ENCODE data around the gene PRMT1. TPM values are rescaled to one million over a fixed set of nuclear protein-coding genes. Genes with fewer than 3 reads are reported as not detected.
A peak's percentile ranks its signal among the peaks of the same experiment; 100 is the strongest.

PRMT1 gene
- total and polyA plus RNA-seq, 9 of the 15 experiments (the other 6 are each of a cell fraction or from before 2014, with no cell fraction given) = 13.3 to 464 (median 326) TPM

GRCh38 chr19:49641688-49642491, 35.2 kb upstream of the PRMT1 start, which contains the start of gene SCAF1 (continued):
- TF ChIP-seq, protein P1, sequence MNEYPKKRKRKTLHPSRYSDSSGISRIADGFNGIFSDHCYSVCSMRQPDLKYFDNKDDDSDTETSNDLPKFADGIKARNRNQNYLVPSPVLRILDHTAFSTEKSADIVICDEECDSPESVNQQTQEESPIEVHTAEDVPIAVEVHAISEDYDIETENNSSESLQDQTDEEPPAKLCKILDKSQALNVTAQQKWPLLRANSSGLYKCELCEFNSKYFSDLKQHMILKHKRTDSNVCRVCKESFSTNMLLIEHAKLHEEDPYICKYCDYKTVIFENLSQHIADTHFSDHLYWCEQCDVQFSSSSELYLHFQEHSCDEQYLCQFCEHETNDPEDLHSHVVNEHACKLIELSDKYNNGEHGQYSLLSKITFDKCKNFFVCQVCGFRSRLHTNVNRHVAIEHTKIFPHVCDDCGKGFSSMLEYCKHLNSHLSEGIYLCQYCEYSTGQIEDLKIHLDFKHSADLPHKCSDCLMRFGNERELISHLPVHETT (CRISPR knock-in tag; conservative IDR thresholded peaks at IDR 0.05 in 1 of 2, IDR thresholded peaks at IDR 0.05 in 1 of 2) = peak in 1 of 2 experiments; percentile 97; a peak in 2 of 4 replicates
- TF ChIP-seq RNF2 (IDR thresholded peaks at IDR 0.05) (peak; percentile 63; the same call in 1 of the 2 replicates), SMARCA4 (IDR thresholded peaks at IDR 0.05) (no peak), GATA2 (CRISPR knock-in tag; IDR thresholded peaks at IDR 0.05) (no peak), PCBP1 (IDR thresholded peaks at IDR 0.05; ENCODE audit: low read depth, low read length, poor library complexity, severe bottlenecking) (no peak), DPF2 (IDR thresholded peaks at IDR 0.05) (no peak), NFXL1 (CRISPR knock-in tag; IDR thresholded peaks at IDR 0.05) (no peak), SIN3B (IDR thresholded peaks at IDR 0.05; ENCODE audit: low read depth) (no peak), YBX1 (IDR thresholded peaks at IDR 0.05) (no peak), NONO (IDR thresholded peaks at IDR 0.05; ENCODE audit: low read depth in 2 of 2, low read length in 1 of 2) (0 out of 4 replicates have a peak, but pooled peaks of 1 of the 2 experiments have one; percentile 6), ZNF407 (IDR thresholded peaks at IDR 0.05; ENCODE audit: low read depth) (no peak), SMARCE1 (IDR thresholded peaks at IDR 0.05) (no peak), TCF3 (CRISPR knock-in tag; IDR thresholded peaks at IDR 0.05) (no peak)
- TF ChIP-seq, protein P2, sequence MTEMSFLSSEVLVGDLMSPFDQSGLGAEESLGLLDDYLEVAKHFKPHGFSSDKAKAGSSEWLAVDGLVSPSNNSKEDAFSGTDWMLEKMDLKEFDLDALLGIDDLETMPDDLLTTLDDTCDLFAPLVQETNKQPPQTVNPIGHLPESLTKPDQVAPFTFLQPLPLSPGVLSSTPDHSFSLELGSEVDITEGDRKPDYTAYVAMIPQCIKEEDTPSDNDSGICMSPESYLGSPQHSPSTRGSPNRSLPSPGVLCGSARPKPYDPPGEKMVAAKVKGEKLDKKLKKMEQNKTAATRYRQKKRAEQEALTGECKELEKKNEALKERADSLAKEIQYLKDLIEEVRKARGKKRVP (CRISPR knock-in tag; IDR thresholded peaks at IDR 0.05) = no peak
- TF ChIP-seq, protein P3, sequence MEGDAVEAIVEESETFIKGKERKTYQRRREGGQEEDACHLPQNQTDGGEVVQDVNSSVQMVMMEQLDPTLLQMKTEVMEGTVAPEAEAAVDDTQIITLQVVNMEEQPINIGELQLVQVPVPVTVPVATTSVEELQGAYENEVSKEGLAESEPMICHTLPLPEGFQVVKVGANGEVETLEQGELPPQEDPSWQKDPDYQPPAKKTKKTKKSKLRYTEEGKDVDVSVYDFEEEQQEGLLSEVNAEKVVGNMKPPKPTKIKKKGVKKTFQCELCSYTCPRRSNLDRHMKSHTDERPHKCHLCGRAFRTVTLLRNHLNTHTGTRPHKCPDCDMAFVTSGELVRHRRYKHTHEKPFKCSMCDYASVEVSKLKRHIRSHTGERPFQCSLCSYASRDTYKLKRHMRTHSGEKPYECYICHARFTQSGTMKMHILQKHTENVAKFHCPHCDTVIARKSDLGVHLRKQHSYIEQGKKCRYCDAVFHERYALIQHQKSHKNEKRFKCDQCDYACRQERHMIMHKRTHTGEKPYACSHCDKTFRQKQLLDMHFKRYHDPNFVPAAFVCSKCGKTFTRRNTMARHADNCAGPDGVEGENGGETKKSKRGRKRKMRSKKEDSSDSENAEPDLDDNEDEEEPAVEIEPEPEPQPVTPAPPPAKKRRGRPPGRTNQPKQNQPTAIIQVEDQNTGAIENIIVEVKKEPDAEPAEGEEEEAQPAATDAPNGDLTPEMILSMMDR (IDR thresholded peaks at IDR 0.05 in 2 of 3, conservative IDR thresholded peaks at IDR 0.05 in 1 of 3; ENCODE audit: insufficient read depth in 2 of 3, low read depth in 1 of 3, low read length in 3 of 3) = no peak
